Skeletal muscle tissue (tissue), 4 donors: Measurements from ENCODE around the gene OGFR. TPM values are rescaled to one million over a fixed set of nuclear protein-coding genes. Genes with fewer than 3 reads are reported as not detected.
"Not testable (repeated sequence)": the region's sequence is repeated elsewhere in the genome, so short reads cannot be mapped to it uniquely, and the experiment has no call there.

Source experiments
- H3K27ac ChIP-seq: one replicate; pipeline ENCODE4 v1.7.0; 2013; ENCODE audit warnings: mild to moderate bottlenecking, low read depth, low read length, inconsistent platforms
- H3K27me3 ChIP-seq, 3 donors: one replicate each; pipeline ENCODE4 v1.7.0; 2013; ENCODE audit warnings: low read length in 3 of 3; ENCODE audit not compliant: control insufficient read depth in 3 of 3, insufficient read depth in 3 of 3
- H3K36me3 ChIP-seq, 3 donors: one replicate each; pipeline ENCODE4 v1.7.0; 2013; ENCODE audit warnings: low read length in 3 of 3; ENCODE audit not compliant: control insufficient read depth in 3 of 3, insufficient read depth in 3 of 3
- H3K4me1 ChIP-seq, 3 donors: one replicate each; pipeline ENCODE4 v1.7.0; 2013; ENCODE audit warnings: low read length in 3 of 3, mild to moderate bottlenecking in 3 of 3; ENCODE audit not compliant: control insufficient read depth in 3 of 3, insufficient read depth in 3 of 3
- H3K4me3 ChIP-seq, 3 donors: one replicate each; pipeline ENCODE4 v1.7.0; 2013; ENCODE audit warnings: low read length in 3 of 3
- H3K9ac ChIP-seq, 3 donors: one replicate each; pipeline ENCODE4 v1.7.0; 2013; ENCODE audit warnings: low read length in 3 of 3, mild to moderate bottlenecking in 3 of 3, moderate library complexity in 2 of 3, low read depth in 1 of 3
- H3K9me3 ChIP-seq, 3 donors: one replicate each; pipeline ENCODE4 v1.7.0; 2013; ENCODE audit warnings: low read length in 3 of 3; ENCODE audit not compliant: control insufficient read depth in 3 of 3
- total RNA-seq: library from RNA; depleted of rRNA; stranded (reverse); fragments of >200 nt; gene quantifications from one replicate; pipeline ENCODE4 v1.2.3, GENCODE V29; 2014
- donor health status: Osteomylitis.

The OGFR gene
- total RNA-seq, 1 donor from 2014 or later = 13.6 TPM

- H3K4me1 ChIP-seq = no peaks in the 10 kb centered on the region
- peaks cover 0 to 4% (median 0%) of the 10 kb centered on the region in 3 donors for H3K36me3 ChIP-seq
- H3K9me3 ChIP-seq = no peaks in the 10 kb centered on the region
- no peak overlapping the region for H3K4me3 ChIP-seq
- H3K27me3 ChIP-seq = peaks cover 6 to 13% (median 8%) of the 10 kb centered on the region in 3 donors
- H3K9ac ChIP-seq = no peak overlapping the region
- H3K27ac ChIP-seq = no peak overlapping the region
Measured at GRCh38 chr20:62844182-62844581, 39.5 kb downstream of the OGFR start.

GRCh38 chr20:62845416-62846160 lies 41.0 kb downstream of the OGFR start:
- Histone ChIP-seq H3K4me1 (no peaks in the 10 kb centered on the region), H3K27ac (no peak overlapping the region), H3K9ac (no peak overlapping the region), H3K27me3 (peaks cover 0 to under 1% (median 0%) of the 10 kb centered on the region in 3 donors), H3K9me3 (no peaks in the 10 kb centered on the region), H3K4me3 (no peak overlapping the region), H3K36me3 (peaks cover 0 to 4% (median 0%) of the 10 kb centered on the region in 3 donors)

GRCh38 chr20:62846166-62846890 lies 41.7 kb downstream of the OGFR start:
- Histone ChIP-seq H3K36me3 (peaks cover 0 to 7% (median 0%) of the 10 kb centered on the region in 3 donors), H3K4me1 (no peaks in the 10 kb centered on the region), H3K9me3 (no peaks in the 10 kb centered on the region), H3K4me3 (no peak overlapping the region), H3K9ac (no peak overlapping the region), H3K27me3 (no peaks in the 10 kb centered on the region), H3K27ac (no peak overlapping the region)

GRCh38 chr20:62848917-62849316 lies 44.3 kb downstream of the OGFR start:
- not testable (repeated sequence) for H3K27ac ChIP-seq, H3K27me3 ChIP-seq, H3K4me3 ChIP-seq, H3K9me3 ChIP-seq, H3K9ac ChIP-seq, H3K4me1 ChIP-seq
- peaks cover 4 to 14% (median 10%) of the 10 kb centered on the region in 3 donors for H3K36me3 ChIP-seq

- Histone ChIP-seq H3K9ac (no peak overlapping the region), H3K36me3 (peaks cover 6 to 14% (median 10%) of the 10 kb centered on the region in 3 donors), H3K4me1 (no peaks in the 10 kb centered on the region), H3K4me3 (no peak overlapping the region), H3K27ac (no peak overlapping the region), H3K27me3 (no peaks in the 10 kb centered on the region), H3K9me3 (no peaks in the 10 kb centered on the region)
Measured at GRCh38 chr20:62849431-62849830, 44.8 kb downstream of the OGFR start.

GRCh38 chr20:62850333-62850974 lies 45.8 kb downstream of the OGFR start:
- H3K4me1 ChIP-seq = no peaks in the 10 kb centered on the region
- no peaks in the 10 kb centered on the region for H3K9me3 ChIP-seq
- no peaks in the 10 kb centered on the region for H3K27me3 ChIP-seq
- H3K9ac ChIP-seq = no peak overlapping the region
- no peak overlapping the region for H3K27ac ChIP-seq
- H3K4me3 ChIP-seq = no peak overlapping the region
- peaks cover 6 to 14% (median 10%) of the 10 kb centered on the region in 3 donors for H3K36me3 ChIP-seq

- H3K27ac ChIP-seq = no peak overlapping the region
- no peaks in the 10 kb centered on the region for H3K4me1 ChIP-seq
- peaks cover 11 to 17% (median 15%) of the 10 kb centered on the region in 3 donors for H3K36me3 ChIP-seq
- H3K27me3 ChIP-seq = no peaks in the 10 kb centered on the region
- H3K9ac ChIP-seq = no peak overlapping the region
- no peaks in the 10 kb centered on the region for H3K9me3 ChIP-seq
- no peak overlapping the region for H3K4me3 ChIP-seq
Measured at GRCh38 chr20:62852196-62852595, 47.6 kb downstream of the OGFR start.

- H3K36me3 ChIP-seq = peaks cover 12 to 19% (median 18%) of the 10 kb centered on the region in 3 donors
- H3K27ac ChIP-seq = no peak overlapping the region
- no peak overlapping the region for H3K9ac ChIP-seq
- no peaks in the 10 kb centered on the region for H3K9me3 ChIP-seq
- H3K27me3 ChIP-seq = no peaks in the 10 kb centered on the region
- H3K4me3 ChIP-seq = no peak overlapping the region
- H3K4me1 ChIP-seq = no peaks in the 10 kb centered on the region
Measured at GRCh38 chr20:62852841-62853240, 48.2 kb downstream of the OGFR start.

GRCh38 chr20:62853304-62853703 lies 48.7 kb downstream of the OGFR start:
- H3K4me1 ChIP-seq, H3K9me3 ChIP-seq, H3K9ac ChIP-seq, H3K4me3 ChIP-seq, H3K27me3 ChIP-seq, H3K27ac ChIP-seq: not testable (repeated sequence)
- H3K36me3 ChIP-seq = peaks cover 14 to 19% (median 18%) of the 10 kb centered on the region in 3 donors

- Histone ChIP-seq H3K27ac (no peak overlapping the region), H3K4me1 (no peaks in the 10 kb centered on the region), H3K4me3 (no peak overlapping the region), H3K9me3 (no peaks in the 10 kb centered on the region), H3K27me3 (no peaks in the 10 kb centered on the region), H3K36me3 (peaks cover 14 to 19% (median 18%) of the 10 kb centered on the region in 3 donors), H3K9ac (no peak overlapping the region)
Measured at GRCh38 chr20:62854121-62854520, 49.5 kb downstream of the OGFR start.
